ENCODE results near the gene XPNPEP2.

DNA sequence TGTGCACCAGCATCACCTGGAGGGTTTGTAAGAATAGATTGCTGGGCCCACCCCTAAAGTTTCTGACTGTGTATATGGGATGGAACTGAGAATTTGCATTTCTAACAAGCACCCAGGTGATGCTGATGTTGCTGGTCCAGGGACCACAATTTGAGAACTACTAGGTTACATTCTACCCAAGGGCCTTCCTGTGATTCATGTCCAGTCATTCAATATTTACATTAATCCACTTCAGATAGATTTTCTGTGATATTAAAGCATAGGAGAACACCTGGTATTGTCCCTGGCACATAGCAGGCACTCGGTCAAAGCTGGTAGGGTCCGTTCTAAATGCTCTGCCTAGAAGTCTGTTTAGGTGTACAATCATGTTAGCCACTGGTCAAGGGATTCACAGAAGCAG is 19.5 kb upstream of the XPNPEP2 start:
- TF ChIP-seq, protein P1, sequence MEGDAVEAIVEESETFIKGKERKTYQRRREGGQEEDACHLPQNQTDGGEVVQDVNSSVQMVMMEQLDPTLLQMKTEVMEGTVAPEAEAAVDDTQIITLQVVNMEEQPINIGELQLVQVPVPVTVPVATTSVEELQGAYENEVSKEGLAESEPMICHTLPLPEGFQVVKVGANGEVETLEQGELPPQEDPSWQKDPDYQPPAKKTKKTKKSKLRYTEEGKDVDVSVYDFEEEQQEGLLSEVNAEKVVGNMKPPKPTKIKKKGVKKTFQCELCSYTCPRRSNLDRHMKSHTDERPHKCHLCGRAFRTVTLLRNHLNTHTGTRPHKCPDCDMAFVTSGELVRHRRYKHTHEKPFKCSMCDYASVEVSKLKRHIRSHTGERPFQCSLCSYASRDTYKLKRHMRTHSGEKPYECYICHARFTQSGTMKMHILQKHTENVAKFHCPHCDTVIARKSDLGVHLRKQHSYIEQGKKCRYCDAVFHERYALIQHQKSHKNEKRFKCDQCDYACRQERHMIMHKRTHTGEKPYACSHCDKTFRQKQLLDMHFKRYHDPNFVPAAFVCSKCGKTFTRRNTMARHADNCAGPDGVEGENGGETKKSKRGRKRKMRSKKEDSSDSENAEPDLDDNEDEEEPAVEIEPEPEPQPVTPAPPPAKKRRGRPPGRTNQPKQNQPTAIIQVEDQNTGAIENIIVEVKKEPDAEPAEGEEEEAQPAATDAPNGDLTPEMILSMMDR (conservative IDR thresholded peaks at IDR 0.05 in 1 of 2, IDR thresholded peaks at IDR 0.05 in 1 of 2; ENCODE audit: extremely low read depth in 1 of 2, insufficient read depth in 1 of 2, low read depth in 1 of 2, low read length in 2 of 2), result no peak
- TF ChIP-seq EZH2 (IDR thresholded peaks at IDR 0.05; ENCODE audit: borderline replicate concordance, low read length), result no peak

Data from mammary epithelial cell (primary cell).